Measurements from ENCODE around the gene C6orf120. TPM values are rescaled to one million over a fixed set of nuclear protein-coding genes. Genes with fewer than 3 reads are reported as not detected.
A peak's percentile ranks its signal among the peaks of the same experiment; 100 is the strongest.

The C6orf120 gene
- total and polyA plus RNA-seq, 9 of the 15 experiments (the other 6 are each of a cell fraction or from before 2014, with no cell fraction given): 7.7 to 44.9 (median 34.8) TPM

DNA sequence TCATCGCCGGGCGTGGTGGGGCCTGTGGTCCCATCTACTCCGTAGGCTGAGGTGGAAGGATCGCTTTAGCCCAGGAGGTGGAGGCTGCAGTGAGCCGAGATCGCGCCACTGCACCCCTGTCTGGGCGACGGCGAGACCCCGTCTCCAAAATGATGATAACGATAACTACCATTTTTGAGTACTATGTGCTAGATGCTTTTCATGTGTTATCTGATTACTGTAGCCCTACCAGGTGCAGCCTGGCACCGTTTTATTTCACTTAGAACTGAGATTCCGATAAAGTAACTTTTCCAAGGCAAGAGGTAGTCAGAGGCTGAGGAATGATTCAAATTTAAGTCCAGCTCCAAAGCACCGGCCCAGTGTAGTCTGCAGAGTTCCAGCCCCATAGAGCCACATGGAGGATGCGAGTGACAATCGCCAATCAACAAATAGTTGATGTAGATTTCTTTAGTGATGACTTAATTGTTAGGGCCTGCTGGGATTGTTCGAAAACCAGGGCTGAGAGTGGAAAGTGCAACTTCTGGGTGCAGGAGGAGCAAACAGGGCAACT, 50.2 kb downstream of the C6orf120 start (continued):
- TF ChIP-seq, protein P1, sequence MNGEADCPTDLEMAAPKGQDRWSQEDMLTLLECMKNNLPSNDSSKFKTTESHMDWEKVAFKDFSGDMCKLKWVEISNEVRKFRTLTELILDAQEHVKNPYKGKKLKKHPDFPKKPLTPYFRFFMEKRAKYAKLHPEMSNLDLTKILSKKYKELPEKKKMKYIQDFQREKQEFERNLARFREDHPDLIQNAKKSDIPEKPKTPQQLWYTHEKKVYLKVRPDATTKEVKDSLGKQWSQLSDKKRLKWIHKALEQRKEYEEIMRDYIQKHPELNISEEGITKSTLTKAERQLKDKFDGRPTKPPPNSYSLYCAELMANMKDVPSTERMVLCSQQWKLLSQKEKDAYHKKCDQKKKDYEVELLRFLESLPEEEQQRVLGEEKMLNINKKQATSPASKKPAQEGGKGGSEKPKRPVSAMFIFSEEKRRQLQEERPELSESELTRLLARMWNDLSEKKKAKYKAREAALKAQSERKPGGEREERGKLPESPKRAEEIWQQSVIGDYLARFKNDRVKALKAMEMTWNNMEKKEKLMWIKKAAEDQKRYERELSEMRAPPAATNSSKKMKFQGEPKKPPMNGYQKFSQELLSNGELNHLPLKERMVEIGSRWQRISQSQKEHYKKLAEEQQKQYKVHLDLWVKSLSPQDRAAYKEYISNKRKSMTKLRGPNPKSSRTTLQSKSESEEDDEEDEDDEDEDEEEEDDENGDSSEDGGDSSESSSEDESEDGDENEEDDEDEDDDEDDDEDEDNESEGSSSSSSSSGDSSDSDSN (IDR thresholded peaks at IDR 0.05; ENCODE audit: borderline replicate concordance in 1 of 2, low read depth in 2 of 2, low read length in 2 of 2): no peak
- TF ChIP-seq MTA1 (IDR thresholded peaks at IDR 0.05; ENCODE audit: borderline replicate concordance) (no peak), SIN3A (IDR thresholded peaks at IDR 0.05; ENCODE audit: borderline replicate concordance in 2 of 2, control insufficient read depth in 1 of 2, low read depth in 2 of 2, low read length in 2 of 2) (no peak), ZFPM2 (CRISPR knock-in tag; IDR thresholded peaks at IDR 0.05) (no peak), ZNF431 (CRISPR knock-in tag; IDR thresholded peaks at IDR 0.05) (0 out of 2 replicates have a peak, but pooled peaks have one; percentile 35), HIVEP1 (CRISPR knock-in tag; IDR thresholded peaks at IDR 0.05) (no peak), ERF (CRISPR knock-in tag; IDR thresholded peaks at IDR 0.05) (no peak), ZEB2 (IDR thresholded peaks at IDR 0.05) (no peak), SETDB1 (IDR thresholded peaks at IDR 0.05; ENCODE audit: low read length) (no peak), ASH1L (IDR thresholded peaks at IDR 0.05; ENCODE audit: borderline replicate concordance, low read depth, partially characterized antibody) (no peak), TEAD1 (CRISPR knock-in tag; IDR thresholded peaks at IDR 0.05) (no peak), FOXA3 (CRISPR knock-in tag; conservative IDR thresholded peaks at IDR 0.05 in 1 of 2, IDR thresholded peaks at IDR 0.05 in 1 of 2) (no peak), NFIX (CRISPR knock-in tag; IDR thresholded peaks at IDR 0.05; ENCODE audit: low read depth) (no peak), ZNF23 (CRISPR knock-in tag; IDR thresholded peaks at IDR 0.05) (no peak), OTX1 (CRISPR knock-in tag; IDR thresholded peaks at IDR 0.05) (no peak), PHF20 (IDR thresholded peaks at IDR 0.05; ENCODE audit: partially characterized antibody) (no peak), STAT5B (CRISPR knock-in tag; IDR thresholded peaks at IDR 0.05) (no peak), NBN (IDR thresholded peaks at IDR 0.05; ENCODE audit: low read depth) (no peak), PRMT5 (CRISPR knock-in tag; IDR thresholded peaks at IDR 0.05) (no peak)
- TF ChIP-seq, protein P2, sequence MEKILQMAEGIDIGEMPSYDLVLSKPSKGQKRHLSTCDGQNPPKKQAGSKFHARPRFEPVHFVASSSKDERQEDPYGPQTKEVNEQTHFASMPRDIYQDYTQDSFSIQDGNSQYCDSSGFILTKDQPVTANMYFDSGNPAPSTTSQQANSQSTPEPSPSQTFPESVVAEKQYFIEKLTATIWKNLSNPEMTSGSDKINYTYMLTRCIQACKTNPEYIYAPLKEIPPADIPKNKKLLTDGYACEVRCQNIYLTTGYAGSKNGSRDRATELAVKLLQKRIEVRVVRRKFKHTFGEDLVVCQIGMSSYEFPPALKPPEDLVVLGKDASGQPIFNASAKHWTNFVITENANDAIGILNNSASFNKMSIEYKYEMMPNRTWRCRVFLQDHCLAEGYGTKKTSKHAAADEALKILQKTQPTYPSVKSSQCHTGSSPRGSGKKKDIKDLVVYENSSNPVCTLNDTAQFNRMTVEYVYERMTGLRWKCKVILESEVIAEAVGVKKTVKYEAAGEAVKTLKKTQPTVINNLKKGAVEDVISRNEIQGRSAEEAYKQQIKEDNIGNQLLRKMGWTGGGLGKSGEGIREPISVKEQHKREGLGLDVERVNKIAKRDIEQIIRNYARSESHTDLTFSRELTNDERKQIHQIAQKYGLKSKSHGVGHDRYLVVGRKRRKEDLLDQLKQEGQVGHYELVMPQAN (IDR thresholded peaks at IDR 0.05; ENCODE audit: borderline replicate concordance): no peak
- TF ChIP-seq, protein P3, sequence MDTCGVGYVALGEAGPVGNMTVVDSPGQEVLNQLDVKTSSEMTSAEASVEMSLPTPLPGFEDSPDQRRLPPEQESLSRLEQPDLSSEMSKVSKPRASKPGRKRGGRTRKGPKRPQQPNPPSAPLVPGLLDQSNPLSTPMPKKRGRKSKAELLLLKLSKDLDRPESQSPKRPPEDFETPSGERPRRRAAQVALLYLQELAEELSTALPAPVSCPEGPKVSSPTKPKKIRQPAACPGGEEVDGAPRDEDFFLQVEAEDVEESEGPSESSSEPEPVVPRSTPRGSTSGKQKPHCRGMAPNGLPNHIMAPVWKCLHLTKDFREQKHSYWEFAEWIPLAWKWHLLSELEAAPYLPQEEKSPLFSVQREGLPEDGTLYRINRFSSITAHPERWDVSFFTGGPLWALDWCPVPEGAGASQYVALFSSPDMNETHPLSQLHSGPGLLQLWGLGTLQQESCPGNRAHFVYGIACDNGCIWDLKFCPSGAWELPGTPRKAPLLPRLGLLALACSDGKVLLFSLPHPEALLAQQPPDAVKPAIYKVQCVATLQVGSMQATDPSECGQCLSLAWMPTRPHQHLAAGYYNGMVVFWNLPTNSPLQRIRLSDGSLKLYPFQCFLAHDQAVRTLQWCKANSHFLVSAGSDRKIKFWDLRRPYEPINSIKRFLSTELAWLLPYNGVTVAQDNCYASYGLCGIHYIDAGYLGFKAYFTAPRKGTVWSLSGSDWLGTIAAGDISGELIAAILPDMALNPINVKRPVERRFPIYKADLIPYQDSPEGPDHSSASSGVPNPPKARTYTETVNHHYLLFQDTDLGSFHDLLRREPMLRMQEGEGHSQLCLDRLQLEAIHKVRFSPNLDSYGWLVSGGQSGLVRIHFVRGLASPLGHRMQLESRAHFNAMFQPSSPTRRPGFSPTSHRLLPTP (IDR thresholded peaks at IDR 0.05; ENCODE audit: borderline replicate concordance, extremely low read depth, insufficient read length): no peak

All from K562 (cell line).